ENCODE data around the gene HSP90AB1.

The HSP90AB1 gene

DNA sequence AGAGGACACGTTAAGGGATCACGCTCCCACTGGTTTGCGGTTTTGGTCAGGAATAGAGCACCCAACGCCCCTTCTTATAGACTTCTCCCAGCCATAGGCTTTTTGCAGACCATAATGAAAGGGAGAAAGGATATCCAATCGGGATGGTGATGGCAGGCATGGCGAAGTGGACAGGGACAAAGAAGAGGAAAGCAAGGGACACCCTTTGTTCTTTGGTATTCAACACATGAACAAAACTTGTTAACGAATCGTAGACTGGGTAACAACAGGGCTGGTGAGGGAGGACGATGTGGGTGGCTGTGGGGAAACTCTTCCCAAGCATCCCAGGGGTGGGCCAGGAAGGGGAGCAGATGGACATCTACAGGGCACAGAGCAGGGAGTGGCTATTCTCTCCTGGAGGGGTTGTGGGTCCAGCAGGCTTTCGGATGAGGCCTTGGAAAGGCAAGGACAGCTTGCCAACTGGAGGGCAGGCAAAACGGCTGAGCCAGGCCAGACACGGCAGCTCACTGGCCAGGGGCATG, 1.4 kb upstream of the HSP90AB1 start:
- Histone ChIP-seq H3K4me3 (ENCODE audit: low read depth, low read length) (peak overlapping the region; percentile 73), H3K9ac (ENCODE audit: low read depth, low read length) (peak overlapping the region; percentile 56), H3K36me3 (ENCODE audit: control insufficient read depth, insufficient read depth, low read length) (peaks cover 23% of the 10 kb centered on the region), H3K27me3 (ENCODE audit: control insufficient read depth, insufficient read depth, low read length) (no peaks in the 10 kb centered on the region), H3K4me1 (ENCODE audit: control insufficient read depth, insufficient read depth, low read length) (peaks cover 18% of the 10 kb centered on the region), H3K9me3 (ENCODE audit: control insufficient read depth, insufficient read depth, low read length) (no peaks in the 10 kb centered on the region)

DNA sequence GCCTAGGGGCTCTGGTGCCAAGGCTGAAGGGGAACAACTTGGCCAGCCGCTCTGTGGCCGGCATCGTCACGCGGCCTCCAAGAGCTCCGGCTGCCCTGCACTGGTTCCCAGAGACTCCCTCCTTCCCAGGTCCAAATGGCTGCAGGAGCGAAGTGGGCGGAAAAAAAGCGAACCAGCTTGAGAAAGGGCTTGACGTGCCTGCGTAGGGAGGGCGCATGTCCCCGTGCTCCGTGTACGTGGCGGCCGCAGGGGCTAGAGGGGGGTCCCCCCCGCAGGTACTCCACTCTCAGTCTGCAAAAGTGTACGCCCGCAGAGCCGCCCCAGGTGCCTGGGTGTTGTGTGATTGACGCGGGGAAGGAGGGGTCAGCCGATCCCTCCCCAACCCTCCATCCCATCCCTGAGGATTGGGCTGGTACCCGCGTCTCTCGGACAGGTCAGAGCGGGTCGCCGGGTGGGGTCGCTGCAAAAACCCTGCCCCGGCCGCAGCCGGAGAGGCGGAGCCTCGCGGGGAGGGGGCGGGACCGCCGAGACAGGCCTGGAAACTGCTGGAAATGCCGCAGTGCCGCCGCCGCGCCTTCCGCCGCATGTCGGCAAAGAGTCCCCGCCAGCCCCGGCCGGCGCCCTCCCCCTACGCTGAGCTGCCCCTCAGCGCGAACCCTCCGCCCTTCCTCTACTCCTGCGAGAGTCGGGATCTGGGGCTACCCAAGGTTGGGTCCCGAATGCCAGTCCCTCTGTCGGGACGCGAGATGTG, 814 bp upstream of the HSP90AB1 start:
- H3K9me3 ChIP-seq (ENCODE audit: control insufficient read depth, insufficient read depth, low read length), result no peaks in the 10 kb centered on the region
- peaks cover 18% of the 10 kb centered on the region for H3K4me1 ChIP-seq (ENCODE audit: control insufficient read depth, insufficient read depth, low read length)

DNA sequence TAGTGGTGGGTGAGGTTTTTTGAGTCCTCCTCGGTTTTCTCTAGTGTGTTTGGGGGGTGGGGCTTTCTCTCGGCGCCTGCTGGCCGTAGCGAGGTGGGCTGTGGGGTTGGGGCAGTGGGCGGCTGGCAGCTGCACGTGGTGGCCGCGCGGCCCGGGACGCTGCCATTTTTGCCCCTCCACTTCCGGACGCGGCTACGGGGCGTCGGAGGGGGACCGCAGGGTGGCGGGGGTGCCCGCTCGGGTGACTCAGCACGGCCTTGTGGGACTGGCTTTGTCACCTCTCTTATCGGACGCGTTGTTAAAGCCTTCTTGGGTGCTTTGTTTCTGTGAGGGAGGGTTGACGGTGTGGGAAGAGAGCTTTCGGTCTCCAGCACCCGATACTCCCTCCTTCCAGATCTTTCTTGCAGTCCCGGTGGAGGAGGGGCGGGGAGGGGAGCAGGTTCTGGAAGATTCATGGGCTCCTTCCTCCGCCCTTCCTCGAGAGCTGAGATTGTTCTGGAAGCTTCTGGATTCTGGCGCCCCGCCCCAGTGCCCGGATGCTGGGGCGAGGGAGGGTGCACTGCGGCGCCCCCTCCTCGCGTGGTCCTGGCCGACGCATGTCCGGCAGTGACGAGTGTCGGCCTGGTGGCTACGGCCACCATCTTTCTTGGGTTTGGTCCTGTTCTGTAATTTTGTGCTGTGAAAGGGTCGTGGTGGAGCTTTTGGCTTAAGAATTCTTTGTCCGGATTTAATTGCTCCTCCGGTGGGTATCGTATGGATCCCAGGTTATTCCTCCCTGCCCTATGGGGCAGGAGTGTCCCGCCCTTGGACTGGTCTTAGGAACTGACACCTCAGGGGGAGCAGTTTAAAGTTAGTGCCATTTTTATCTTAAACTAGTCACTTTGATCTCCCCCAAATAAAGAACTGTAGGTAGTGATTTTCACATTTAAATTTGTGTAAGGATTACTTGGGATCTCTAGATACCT, 719 bp downstream of the HSP90AB1 start:
- no peaks in the 10 kb centered on the region for H3K9me3 ChIP-seq (ENCODE audit: control insufficient read depth, insufficient read depth, low read length)
- H3K27me3 ChIP-seq (ENCODE audit: control insufficient read depth, insufficient read depth, low read length), result no peaks in the 10 kb centered on the region
- H3K36me3 ChIP-seq (ENCODE audit: control insufficient read depth, insufficient read depth, low read length), result peaks cover 42% of the 10 kb centered on the region
- H3K4me3 ChIP-seq (ENCODE audit: low read depth, low read length), result peak overlapping the region; percentile 100
- H3K4me1 ChIP-seq (ENCODE audit: control insufficient read depth, insufficient read depth, low read length), result peaks cover 18% of the 10 kb centered on the region
- peak overlapping the region; percentile 100 for H3K9ac ChIP-seq (ENCODE audit: low read depth, low read length)

More for the DNA sequence above, 814 bp upstream of the HSP90AB1 start:
- peak overlapping the region; percentile 100 for H3K4me3 ChIP-seq (ENCODE audit: low read depth, low read length)
- peaks cover 29% of the 10 kb centered on the region for H3K36me3 ChIP-seq (ENCODE audit: control insufficient read depth, insufficient read depth, low read length)
- peak overlapping the region; percentile 96 for H3K9ac ChIP-seq (ENCODE audit: low read depth, low read length)
- H3K27me3 ChIP-seq (ENCODE audit: control insufficient read depth, insufficient read depth, low read length), result no peaks in the 10 kb centered on the region

DNA sequence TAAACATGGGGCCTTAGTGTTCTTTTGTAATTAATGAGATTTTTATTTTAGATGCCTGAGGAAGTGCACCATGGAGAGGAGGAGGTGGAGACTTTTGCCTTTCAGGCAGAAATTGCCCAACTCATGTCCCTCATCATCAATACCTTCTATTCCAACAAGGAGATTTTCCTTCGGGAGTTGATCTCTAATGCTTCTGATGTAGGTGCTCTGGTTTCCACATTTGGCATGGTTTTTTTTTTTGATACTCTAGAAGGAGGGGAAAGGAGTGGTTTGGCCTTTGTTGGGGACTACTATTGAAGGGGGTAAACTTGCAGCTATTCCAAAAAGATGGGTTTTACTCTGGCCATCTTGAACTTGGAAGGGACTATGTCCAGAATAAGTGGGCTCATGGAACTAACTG, 1.7 kb downstream of the HSP90AB1 start:
- H3K4me3 ChIP-seq (ENCODE audit: low read depth, low read length), result peak overlapping the region; percentile 100
- H3K9me3 ChIP-seq (ENCODE audit: control insufficient read depth, insufficient read depth, low read length), result no peaks in the 10 kb centered on the region
- peak overlapping the region; percentile 100 for H3K9ac ChIP-seq (ENCODE audit: low read depth, low read length)
- H3K36me3 ChIP-seq (ENCODE audit: control insufficient read depth, insufficient read depth, low read length), result peaks cover 50% of the 10 kb centered on the region
- H3K4me1 ChIP-seq (ENCODE audit: control insufficient read depth, insufficient read depth, low read length), result peaks cover 18% of the 10 kb centered on the region
- no peaks in the 10 kb centered on the region for H3K27me3 ChIP-seq (ENCODE audit: control insufficient read depth, insufficient read depth, low read length)

DNA sequence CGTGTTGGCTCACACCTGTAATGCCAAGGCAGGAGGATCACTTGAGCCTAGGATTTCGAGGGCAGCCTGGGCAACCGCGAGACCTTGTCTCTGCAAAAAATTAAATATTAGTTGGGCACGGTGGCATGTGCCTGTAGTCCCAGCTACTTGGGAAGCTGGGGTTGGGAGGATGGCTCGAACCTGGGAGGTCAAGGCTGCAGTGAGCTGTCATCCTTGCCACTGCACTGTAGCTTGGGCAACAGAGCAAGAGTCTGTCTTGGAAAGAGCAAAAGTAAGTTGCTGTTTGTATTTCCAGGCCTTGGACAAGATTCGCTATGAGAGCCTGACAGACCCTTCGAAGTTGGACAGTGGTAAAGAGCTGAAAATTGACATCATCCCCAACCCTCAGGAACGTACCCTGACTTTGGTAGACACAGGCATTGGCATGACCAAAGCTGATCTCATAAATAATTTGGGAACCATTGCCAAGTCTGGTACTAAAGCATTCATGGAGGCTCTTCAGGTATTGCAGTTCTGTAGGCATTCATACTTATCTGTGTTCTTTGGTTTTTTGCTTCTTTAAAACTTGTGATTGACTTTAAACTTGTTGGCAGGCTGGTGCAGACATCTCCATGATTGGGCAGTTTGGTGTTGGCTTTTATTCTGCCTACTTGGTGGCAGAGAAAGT, 2.3 kb downstream of the HSP90AB1 start:
- Histone ChIP-seq H3K4me3 (ENCODE audit: low read depth, low read length) (peak overlapping the region; percentile 100), H3K36me3 (ENCODE audit: control insufficient read depth, insufficient read depth, low read length) (peaks cover 55% of the 10 kb centered on the region), H3K9ac (ENCODE audit: low read depth, low read length) (peak overlapping the region; percentile 100), H3K27me3 (ENCODE audit: control insufficient read depth, insufficient read depth, low read length) (no peaks in the 10 kb centered on the region), H3K9me3 (ENCODE audit: control insufficient read depth, insufficient read depth, low read length) (no peaks in the 10 kb centered on the region), H3K4me1 (ENCODE audit: control insufficient read depth, insufficient read depth, low read length) (peaks cover 18% of the 10 kb centered on the region)

DNA sequence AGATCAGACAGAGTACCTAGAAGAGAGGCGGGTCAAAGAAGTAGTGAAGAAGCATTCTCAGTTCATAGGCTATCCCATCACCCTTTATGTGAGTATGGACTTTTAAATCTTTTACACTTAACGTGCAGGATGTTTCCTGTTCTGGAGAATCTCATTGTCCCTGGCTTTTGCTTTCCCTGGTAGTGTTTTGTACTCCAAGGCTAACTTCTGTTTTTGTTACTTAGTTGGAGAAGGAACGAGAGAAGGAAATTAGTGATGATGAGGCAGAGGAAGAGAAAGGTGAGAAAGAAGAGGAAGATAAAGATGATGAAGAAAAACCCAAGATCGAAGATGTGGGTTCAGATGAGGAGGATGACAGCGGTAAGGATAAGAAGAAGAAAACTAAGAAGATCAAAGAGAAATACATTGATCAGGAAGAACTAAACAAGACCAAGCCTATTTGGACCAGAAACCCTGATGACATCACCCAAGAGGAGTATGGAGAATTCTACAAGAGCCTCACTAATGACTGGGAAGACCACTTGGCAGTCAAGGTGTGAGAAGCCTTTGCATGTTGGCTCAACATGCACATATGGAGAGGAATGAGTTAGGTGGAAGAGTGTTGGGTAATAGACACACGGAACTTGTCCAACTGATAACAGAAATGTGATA, 3.3 kb downstream of the HSP90AB1 start:
- H3K4me3 ChIP-seq (ENCODE audit: low read depth, low read length), result peak overlapping the region; percentile 16
- H3K9ac ChIP-seq (ENCODE audit: low read depth, low read length), result no peak overlapping the region
- H3K4me1 ChIP-seq (ENCODE audit: control insufficient read depth, insufficient read depth, low read length), result peaks cover 14% of the 10 kb centered on the region
- H3K27me3 ChIP-seq (ENCODE audit: control insufficient read depth, insufficient read depth, low read length), result no peaks in the 10 kb centered on the region
- H3K9me3 ChIP-seq (ENCODE audit: control insufficient read depth, insufficient read depth, low read length), result no peaks in the 10 kb centered on the region
- H3K36me3 ChIP-seq (ENCODE audit: control insufficient read depth, insufficient read depth, low read length), result peaks cover 55% of the 10 kb centered on the region

DNA sequence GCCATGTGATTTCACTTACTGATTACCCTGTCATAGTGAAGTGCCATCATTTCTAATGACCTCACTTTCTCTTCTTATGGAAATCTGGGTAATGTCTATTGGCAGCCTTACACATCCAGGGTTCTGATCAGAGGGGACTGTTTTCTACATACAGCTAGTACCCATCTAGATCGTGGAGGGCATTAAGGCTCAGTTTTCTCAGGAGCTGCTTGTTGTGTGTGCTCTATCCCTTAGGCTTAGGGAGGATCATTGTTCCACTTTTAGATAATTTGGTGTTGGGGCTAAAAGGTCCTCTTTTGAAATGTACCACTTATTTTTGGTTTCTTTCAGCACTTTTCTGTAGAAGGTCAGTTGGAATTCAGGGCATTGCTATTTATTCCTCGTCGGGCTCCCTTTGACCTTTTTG, 3.8 kb downstream of the HSP90AB1 start:
- Histone ChIP-seq H3K4me1 (ENCODE audit: control insufficient read depth, insufficient read depth, low read length) (peaks cover 11% of the 10 kb centered on the region), H3K9ac (ENCODE audit: low read depth, low read length) (no peak overlapping the region), H3K36me3 (ENCODE audit: control insufficient read depth, insufficient read depth, low read length) (peaks cover 55% of the 10 kb centered on the region), H3K4me3 (ENCODE audit: low read depth, low read length) (peak overlapping the region; percentile 16), H3K27me3 (ENCODE audit: control insufficient read depth, insufficient read depth, low read length) (no peaks in the 10 kb centered on the region), H3K9me3 (ENCODE audit: control insufficient read depth, insufficient read depth, low read length) (no peaks in the 10 kb centered on the region)

DNA sequence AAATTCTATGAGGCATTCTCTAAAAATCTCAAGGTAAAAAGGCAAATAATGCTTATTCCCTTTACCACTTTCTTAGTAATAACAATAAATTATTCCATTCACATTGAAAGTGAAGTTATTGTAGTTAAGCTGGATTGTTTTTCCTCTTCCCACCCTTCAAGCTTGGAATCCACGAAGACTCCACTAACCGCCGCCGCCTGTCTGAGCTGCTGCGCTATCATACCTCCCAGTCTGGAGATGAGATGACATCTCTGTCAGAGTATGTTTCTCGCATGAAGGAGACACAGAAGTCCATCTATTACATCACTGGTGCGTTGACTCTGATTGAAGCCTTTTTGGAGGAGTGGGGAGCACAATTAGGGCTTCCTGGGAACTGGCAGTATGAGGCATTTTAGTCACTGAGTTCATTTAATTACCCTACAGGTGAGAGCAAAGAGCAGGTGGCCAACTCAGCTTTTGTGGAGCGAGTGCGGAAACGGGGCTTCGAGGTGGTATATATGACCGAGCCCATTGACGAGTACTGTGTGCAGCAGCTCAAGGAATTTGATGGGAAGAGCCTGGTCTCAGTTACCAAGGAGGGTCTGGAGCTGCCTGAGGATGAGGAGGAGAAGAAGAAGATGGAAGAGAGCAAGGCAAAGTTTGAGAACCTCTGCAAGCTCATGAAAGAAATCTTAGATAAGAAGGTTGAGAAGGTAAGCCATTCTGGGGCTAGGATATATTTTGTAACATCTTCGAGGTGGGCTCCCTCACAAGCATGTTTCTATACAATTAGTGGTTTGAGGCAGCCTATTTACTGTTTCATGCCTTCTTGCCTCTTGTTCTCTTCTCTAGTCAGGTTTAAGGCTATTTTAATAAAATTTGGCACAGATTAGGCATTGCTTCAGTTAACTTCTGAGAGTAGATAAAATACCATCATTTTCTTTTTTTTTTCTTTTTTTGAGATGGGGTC, 4.9 kb downstream of the HSP90AB1 start:
- Histone ChIP-seq H3K4me3 (ENCODE audit: low read depth, low read length) (no peak overlapping the region), H3K4me1 (ENCODE audit: control insufficient read depth, insufficient read depth, low read length) (peaks cover 11% of the 10 kb centered on the region), H3K27me3 (ENCODE audit: control insufficient read depth, insufficient read depth, low read length) (no peaks in the 10 kb centered on the region), H3K36me3 (ENCODE audit: control insufficient read depth, insufficient read depth, low read length) (peaks cover 55% of the 10 kb centered on the region), H3K9me3 (ENCODE audit: control insufficient read depth, insufficient read depth, low read length) (no peaks in the 10 kb centered on the region), H3K9ac (ENCODE audit: low read depth, low read length) (no peak overlapping the region)

DNA sequence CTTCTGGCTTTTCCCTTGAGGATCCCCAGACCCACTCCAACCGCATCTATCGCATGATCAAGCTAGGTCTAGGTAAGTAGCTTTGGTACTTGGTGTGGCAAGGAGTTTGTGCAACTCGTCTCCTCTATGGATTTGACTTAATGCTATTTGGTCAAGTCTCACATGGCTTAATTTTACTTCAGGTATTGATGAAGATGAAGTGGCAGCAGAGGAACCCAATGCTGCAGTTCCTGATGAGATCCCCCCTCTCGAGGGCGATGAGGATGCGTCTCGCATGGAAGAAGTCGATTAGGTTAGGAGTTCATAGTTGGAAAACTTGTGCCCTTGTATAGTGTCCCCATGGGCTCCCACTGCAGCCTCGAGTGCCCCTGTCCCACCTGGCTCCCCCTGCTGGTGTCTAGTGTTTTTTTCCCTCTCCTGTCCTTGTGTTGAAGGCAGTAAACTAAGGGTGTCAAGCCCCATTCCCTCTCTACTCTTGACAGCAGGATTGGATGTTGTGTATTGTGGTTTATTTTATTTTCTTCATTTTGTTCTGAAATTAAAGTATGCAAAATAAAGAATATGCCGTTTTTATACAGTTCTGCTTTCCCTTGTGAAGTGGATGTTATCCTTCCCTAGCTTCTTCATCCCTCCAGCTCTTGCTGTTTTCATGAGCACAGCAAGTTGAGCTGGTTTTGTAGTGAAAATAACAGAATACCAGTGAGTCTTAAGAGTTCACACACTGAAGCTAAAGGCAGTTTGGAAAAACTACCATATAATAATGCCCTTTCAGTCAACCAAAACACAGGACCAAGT, 6.6 kb downstream of the HSP90AB1 start:
- peaks cover 11% of the 10 kb centered on the region for H3K4me1 ChIP-seq (ENCODE audit: control insufficient read depth, insufficient read depth, low read length)
- no peak overlapping the region for H3K4me3 ChIP-seq (ENCODE audit: low read depth, low read length)
- peaks cover 52% of the 10 kb centered on the region for H3K36me3 ChIP-seq (ENCODE audit: control insufficient read depth, insufficient read depth, low read length)

More for the DNA sequence above, 6.6 kb downstream of the HSP90AB1 start:
- no peak overlapping the region for H3K9ac ChIP-seq (ENCODE audit: low read depth, low read length)
- no peaks in the 10 kb centered on the region for H3K9me3 ChIP-seq (ENCODE audit: control insufficient read depth, insufficient read depth, low read length)
- H3K27me3 ChIP-seq (ENCODE audit: control insufficient read depth, insufficient read depth, low read length), result no peaks in the 10 kb centered on the region
